ENCODE measurements around the gene PEAK3. TPM values are rescaled to one million over a fixed set of nuclear protein-coding genes. Genes with fewer than 3 reads are reported as not detected.

PEAK3 gene
- total RNA-seq, 1 donor from 2014 or later = 4.5 TPM

DNA sequence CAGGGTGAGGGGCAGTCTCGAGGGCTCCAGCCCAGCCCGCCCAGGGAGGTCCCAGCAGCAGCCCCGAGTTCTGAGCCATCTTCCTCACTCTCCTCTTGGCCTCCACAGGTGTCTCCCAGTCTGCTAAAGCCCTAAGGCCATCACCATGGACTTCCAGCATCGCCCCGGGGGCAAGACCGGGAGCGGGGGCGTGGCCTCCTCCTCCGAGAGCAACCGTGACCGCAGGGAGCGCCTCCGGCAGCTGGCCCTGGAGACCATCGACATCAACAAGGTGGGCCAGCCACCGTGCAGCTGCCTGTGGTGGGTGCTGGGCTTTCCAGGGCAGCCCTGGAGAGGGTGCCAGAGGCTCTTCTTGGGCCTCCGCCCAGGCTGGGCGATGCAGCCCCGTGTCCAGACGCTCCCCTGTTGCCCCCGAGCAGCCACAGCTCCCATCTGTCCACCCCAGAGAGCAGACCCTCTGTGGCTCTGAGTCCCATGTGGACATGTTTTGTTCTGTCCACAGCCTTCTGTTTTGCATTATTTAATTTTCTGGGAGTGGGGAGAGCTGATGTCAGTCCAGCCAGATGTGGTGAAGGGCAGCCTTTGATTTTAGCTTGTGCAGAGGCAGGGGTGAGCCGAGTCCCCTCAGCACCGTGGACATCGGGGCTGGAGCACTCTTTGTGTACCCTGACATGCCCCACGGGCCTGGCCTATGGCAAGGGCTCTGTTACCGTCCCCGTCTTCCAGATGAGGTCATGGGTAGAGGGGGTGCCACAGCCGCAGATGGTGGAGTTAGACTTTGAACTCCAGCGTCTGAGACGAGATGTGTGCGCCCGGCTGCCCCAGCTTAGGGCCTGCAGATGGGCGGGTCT is 38.5 kb downstream of the PEAK3 start:
- TF ChIP-seq, protein P1, sequence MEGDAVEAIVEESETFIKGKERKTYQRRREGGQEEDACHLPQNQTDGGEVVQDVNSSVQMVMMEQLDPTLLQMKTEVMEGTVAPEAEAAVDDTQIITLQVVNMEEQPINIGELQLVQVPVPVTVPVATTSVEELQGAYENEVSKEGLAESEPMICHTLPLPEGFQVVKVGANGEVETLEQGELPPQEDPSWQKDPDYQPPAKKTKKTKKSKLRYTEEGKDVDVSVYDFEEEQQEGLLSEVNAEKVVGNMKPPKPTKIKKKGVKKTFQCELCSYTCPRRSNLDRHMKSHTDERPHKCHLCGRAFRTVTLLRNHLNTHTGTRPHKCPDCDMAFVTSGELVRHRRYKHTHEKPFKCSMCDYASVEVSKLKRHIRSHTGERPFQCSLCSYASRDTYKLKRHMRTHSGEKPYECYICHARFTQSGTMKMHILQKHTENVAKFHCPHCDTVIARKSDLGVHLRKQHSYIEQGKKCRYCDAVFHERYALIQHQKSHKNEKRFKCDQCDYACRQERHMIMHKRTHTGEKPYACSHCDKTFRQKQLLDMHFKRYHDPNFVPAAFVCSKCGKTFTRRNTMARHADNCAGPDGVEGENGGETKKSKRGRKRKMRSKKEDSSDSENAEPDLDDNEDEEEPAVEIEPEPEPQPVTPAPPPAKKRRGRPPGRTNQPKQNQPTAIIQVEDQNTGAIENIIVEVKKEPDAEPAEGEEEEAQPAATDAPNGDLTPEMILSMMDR (IDR thresholded peaks at IDR 0.05) = no peak
- Histone ChIP-seq H3K27ac (no peak overlapping the region), H3K9me3 (no peaks in the 10 kb centered on the region), H3K4me3 (no peak overlapping the region), H3K36me3 (peaks cover 46% of the 10 kb centered on the region), H3K4me1 (peaks cover 48% of the 10 kb centered on the region), H3K27me3 (no peaks in the 10 kb centered on the region)
- no peak for DNase-seq
- intact Hi-C loops (cut with DNase I) = no loop called here
- ATAC-seq = no peak

DNA sequence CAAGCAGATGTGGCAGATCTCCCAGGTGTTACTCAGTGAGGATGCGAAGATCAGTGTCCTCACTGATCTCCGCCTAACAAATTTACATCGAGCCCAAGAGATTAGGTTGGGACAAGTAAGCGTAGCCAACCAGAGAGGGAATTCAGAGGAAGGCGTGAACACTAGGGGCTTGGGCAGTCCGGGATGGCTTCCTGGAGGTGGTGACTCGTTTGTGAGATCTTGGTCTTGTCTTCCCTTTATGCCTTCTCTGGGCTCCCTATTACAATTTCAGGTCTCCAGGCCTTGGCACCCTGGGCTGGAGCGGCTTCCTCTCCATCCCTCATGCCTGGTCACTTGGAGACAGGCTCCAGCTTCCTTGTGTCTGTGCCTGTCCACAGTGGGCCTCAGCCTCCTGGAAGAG is 39.2 kb downstream of the PEAK3 start:
- H3K36me3 ChIP-seq = peaks cover 46% of the 10 kb centered on the region
- intact Hi-C loops (cut with DNase I) = no loop called here
- H3K4me1 ChIP-seq = peaks cover 55% of the 10 kb centered on the region
- no peak for DNase-seq
- H3K4me3 ChIP-seq = no peak overlapping the region
- ATAC-seq = no peak
- H3K27me3 ChIP-seq = no peaks in the 10 kb centered on the region
- no peaks in the 10 kb centered on the region for H3K9me3 ChIP-seq
- no peak overlapping the region for H3K27ac ChIP-seq
- TF ChIP-seq, protein P1 (IDR thresholded peaks at IDR 0.05) = no peak

DNA sequence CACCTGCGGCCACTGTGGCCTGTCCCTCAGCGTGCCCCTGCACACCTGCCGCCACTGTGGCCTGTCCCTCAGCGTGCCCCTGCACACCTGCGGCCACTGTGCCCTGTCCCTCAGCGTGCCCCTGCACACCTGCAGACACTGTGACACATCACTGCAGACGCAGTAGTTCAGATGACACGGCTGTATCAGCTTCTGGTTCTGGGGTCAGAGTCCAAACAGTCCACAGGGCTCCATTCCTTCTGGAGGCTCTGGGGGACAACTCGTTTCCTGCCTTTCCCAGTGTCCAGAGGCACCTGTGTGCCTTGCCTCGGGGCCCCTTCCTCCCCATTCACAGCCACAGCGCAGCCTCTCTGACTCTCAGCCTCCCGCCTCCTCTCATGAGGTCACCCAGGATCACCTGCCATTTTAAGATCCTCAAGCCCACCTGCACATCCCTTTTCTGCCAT is 39.9 kb downstream of the PEAK3 start:
- Histone ChIP-seq H3K36me3 (peaks cover 40% of the 10 kb centered on the region), H3K27ac (peak overlapping the region; percentile 68), H3K4me3 (no peak overlapping the region), H3K27me3 (no peaks in the 10 kb centered on the region), H3K9me3 (no peaks in the 10 kb centered on the region), H3K4me1 (peaks cover 62% of the 10 kb centered on the region)
- DNase-seq = no peak
- ATAC-seq = no peak
- TF ChIP-seq, protein P1 (IDR thresholded peaks at IDR 0.05) = no peak
- intact Hi-C loops (cut with DNase I) = no loop called here

DNA sequence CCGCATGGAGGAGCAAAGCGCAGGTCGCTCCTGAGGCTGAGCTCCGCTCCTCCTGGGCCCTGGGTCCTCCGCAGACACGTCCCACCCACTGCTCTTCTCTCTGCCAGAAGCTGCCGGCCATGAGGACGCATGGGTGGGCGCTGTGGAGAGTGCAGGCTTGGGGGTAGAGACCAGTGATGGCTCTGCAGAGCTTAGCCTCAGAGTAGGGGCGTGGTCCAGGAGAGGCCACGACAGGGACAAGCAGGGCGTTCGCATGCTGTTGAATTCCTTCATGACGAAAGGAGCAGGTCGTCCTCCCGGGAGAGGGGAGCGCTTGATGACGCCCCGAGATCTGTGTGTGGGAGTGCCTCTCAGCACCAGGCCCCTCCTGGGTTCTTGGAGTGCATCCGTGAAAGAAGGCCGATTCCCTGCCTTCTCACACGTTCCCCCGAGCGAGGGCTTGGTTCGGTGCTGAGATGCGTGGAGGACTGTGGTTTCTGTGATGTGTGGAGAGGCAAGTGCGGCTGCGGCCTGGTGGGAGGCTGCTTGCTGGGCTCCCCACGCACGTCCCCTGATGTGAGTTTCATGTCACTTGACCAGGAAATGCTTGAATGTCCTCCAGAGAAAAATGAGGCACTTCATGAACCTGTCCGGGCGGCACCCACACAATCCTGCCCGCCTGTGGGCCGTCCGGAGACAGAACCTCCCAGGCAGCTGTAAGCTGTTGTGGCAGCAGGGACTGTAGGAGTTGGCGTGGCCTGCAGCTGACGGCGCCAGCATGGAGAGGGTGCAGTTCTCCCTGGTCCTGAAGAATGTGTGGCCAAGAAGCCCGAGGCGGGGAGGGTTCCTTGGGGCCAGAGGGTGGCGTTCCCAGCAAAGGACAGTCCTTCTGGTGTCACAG is 40.9 kb downstream of the PEAK3 start:
- no peaks in the 10 kb centered on the region for H3K27me3 ChIP-seq
- DNase-seq (peak; percentile 83), ATAC-seq (peak; percentile 61)
- H3K27ac ChIP-seq = peak overlapping the region; percentile 68
- intact Hi-C loops (cut with DNase I) = no loop called here
- H3K4me3 ChIP-seq = peak overlapping the region; percentile 54
- H3K9me3 ChIP-seq = no peaks in the 10 kb centered on the region
- TF ChIP-seq, protein P1 (IDR thresholded peaks at IDR 0.05) = no peak
- peaks cover 62% of the 10 kb centered on the region for H3K4me1 ChIP-seq
- peaks cover 30% of the 10 kb centered on the region for H3K36me3 ChIP-seq

DNA sequence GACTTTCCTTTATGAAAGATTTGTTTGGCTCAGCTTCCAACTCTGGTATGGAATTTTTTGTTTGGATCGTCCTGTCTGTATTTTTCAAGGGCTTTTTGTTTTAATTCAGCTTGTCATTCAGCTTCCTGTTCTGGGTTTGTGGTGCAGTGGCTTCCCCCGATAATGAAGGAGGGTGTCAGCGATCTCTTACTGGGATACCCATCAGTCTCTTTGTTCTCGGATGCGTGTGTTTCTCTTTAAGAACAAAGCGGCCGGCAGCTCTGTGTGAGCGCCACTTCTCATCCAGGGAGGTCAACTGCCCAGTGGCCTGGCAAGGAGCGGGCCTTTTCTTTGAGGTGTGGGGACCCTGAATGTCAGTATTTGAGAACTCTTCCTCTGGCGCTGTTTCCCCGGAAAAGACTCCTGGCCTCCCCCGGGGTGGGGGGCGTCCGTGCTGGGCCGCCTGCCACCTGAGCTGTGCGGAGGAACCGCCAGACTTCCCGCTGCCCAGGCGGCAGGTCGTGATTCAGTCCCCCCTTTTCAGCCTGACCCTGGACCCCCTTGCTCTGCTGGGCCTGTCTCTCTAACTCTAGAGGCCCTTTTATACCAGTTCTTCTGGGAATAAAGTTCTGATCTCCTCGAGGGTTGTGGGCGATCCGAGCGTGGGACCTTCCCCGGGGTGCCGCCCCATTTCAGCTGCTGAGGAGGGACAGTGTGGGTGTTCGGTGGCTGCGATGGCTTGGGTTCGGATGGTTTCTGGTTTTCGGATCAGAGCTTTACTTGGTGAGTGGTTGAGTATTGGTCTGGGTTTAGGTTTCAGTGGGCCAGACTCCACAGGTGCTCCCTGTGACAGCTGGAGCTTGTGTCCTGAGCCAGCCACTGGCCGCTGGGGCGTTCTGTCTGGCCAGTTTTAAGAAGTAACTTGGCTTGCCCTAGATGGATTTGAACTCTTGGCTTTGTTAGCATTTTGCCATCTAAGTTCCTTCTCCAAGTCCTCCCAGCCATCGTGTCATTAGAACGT is 41.9 kb downstream of the PEAK3 start:
- H3K4me3 ChIP-seq = peak overlapping the region; percentile 54
- peaks cover 65% of the 10 kb centered on the region for H3K4me1 ChIP-seq
- DNase-seq (no peak), ATAC-seq (no peak)
- peaks cover 20% of the 10 kb centered on the region for H3K36me3 ChIP-seq
- H3K27ac ChIP-seq = peak overlapping the region; percentile 68
- H3K9me3 ChIP-seq = no peaks in the 10 kb centered on the region
- intact Hi-C loops (cut with DNase I) = loop anchor here (5.0 kb wide), 1 partner anchor 32 kb away; no protein-coding TSS in a partner anchor
- TF ChIP-seq, protein P1 (IDR thresholded peaks at IDR 0.05) = no peak
- no peaks in the 10 kb centered on the region for H3K27me3 ChIP-seq
